NCI-H526 treated with DMSO at 0.1 percent for 48 hours (cell line): ENCODE data around the gene YPEL2.

ENCODE experiments used
- DNase-seq: peaks from one replicate; lab custom pipeline; 2025; lab: John Stamatoyannopoulos, UW

YPEL2 gene

DNA sequence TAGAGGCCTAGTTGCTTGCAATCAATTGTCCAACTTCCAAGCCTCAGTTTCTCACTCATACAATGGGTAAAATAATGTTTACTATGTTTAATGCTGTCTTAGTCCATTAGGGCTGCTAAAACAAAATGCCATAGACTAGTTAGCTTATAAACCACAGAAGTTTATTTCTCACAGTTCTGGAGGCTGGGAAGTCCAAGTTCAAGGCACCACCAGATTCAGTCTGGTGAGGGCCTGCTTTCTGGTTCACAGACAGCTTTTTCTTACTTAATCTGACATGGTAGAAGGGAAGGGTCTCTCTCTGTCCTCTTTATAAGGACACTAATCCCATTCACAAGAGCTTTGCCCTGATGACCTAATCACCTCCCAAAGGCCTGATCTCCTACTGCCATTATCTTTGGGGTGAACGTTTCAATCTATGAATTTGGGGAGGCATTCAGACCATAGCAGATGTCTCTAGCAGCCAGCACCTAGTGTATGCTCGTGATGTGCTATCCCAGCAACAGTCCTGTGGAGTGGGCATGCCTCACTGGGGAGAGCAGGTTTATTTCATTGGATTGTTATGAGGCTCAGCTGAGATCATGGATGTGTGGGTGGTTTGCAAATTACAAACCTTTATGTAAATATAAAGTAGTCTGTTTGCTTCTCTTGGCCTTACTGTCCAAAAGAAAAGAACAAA lies 25.2 kb downstream of the YPEL2 start:
- peak; percentile 70 for DNase-seq

DNA sequence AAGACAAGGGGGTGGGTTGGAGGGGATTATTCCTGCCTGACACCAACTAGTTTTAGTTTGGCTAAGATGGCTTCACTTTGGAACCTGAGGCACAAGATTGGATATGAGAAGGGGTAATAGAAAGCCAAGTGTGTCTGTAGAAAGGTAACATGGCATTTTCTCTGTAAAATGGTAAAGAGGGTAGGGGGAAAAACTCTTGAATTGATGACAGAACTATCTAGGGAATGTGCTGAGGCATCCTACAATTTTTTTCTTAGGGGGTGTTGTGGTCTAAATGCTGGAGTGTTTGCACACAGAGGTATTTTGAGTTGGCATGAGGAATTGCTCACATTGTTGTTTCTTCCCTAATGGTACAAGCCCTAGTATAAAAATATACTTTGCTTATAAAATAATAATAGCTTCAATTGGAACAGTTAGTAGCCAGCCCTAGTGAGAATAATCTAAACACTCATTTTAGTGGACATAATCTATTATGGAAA lies 25.8 kb downstream of the YPEL2 start:
- no peak for DNase-seq

DNA sequence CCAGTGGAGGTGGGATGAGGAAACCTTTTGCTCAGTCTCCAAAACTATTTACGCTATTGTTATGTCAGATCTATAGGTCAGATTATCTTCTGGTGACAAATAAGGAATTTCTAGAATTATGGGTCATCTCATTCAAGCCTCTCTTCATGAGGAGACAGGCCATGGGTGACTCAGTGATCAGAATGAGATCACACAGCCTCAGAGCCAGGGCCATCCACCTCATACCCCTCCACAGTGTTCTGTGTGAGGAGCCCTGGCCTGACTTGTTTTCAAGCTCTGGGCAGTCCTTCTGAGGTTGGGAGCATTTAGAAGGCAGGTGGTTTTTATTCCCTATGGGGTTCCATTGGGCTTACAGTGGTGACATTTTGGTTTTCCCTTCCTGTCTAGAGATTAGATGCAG lies 26.5 kb downstream of the YPEL2 start:
- DNase-seq: no peak

DNA sequence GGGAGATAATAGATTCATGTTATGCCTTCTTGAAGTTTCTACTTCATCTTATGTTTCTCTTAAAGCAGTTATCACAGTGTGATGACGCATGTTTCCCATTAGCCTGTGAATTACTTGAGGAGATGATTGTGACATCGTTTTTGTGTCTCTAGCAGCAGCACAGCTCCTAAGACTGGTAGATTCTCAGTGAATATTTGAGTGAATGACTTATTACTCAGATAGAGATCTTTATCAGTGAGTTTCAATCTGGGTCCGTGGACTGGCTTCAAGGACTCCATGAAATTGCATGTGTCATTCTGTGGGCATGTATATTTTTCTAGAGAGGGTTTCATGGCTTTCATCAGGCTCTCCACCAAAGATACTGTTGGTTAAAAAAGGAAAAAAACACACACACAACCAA lies 29.9 kb downstream of the YPEL2 start:
- DNase-seq: no peak

DNA sequence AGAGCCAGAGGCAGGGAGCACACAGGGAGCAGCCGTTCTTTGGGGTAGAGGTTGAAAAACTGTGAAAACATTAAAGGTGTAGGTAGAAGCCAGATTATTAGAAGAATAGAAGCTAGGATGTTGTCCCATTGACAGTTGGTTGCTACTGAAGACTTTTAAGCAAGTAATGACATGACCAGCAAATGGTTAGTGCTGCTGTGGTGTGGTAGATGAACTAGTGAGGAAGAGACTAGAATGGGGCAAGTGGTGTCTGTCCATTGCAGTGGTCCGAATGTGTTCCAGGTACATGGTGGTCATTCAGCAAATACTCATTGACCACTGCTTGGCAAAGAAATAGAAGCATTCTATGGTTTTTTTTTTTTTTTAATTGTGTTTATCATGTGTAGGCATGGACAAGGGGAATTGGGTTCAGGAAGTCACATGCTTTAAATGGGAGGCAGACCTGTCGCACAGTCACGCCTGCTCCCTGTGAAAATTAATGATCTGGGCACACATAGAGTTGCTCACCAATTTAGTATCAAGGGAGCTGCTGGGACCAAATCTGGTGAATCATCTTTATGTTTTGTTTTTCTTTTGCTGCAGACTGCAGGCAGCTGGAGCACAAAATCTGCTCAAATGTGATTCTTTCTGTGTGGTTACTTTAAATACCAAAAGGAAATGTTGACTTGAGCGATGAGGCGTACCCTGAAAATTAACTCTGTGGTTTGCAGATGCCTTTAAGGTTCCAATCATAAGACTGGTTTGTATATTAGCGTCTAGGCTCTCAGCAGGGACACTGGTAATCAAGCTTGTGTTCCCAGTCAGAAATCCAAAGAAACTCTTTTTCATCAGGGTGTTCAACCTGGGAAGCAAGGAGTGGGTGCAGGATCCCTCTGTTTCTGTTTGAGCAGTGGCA lies 30.7 kb downstream of the YPEL2 start:
- peak; percentile 59 for DNase-seq

DNA sequence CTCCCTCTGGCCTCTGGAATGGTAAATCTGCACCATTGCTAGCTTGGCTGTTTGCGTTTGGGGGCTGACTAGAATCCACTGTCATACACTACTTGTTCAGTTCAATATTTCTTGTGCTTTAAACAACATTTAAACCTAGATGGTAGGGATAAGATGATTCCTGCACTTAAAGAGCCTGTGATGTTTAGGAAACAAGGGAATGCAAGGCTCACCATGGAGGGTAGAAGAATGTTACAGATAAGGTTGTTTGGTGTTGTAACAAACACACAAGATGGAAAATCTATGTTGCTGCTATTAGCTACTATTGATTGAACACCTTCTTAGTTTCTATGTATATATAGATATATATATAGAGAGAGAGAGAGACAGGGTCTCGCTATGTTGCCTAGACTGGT lies 31.4 kb downstream of the YPEL2 start:
- no peak for DNase-seq

DNA sequence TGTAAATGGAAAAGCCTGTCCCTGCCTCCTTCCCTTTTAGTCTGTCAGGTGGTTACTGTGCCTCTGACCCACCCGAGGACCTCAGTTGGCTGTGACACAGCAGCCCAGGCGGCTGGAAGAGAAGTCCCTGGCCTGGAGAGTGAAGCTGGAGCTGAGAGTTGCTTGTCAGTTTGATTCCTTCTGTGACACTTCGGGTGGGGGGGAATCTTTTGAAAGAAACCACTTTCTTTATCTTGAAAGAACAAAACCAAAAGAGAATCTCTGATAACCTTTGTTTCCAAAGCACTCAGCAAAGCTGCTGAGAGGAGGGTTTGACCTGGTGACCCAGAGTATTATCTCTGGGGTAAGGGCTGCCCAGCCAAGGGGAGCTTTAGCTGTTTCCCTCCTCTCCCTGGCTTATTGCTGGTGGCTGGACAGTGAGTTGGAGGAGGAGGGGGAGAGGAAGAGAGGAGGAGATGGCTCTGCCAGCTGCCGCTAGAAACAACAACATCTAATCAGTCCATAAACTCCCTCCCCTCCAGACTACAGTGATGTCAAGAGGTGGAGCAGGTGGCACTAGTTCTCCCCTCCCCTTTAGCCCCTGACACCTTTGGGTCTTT lies 34.0 kb downstream of the YPEL2 start:
- peak; percentile 60 for DNase-seq

DNA sequence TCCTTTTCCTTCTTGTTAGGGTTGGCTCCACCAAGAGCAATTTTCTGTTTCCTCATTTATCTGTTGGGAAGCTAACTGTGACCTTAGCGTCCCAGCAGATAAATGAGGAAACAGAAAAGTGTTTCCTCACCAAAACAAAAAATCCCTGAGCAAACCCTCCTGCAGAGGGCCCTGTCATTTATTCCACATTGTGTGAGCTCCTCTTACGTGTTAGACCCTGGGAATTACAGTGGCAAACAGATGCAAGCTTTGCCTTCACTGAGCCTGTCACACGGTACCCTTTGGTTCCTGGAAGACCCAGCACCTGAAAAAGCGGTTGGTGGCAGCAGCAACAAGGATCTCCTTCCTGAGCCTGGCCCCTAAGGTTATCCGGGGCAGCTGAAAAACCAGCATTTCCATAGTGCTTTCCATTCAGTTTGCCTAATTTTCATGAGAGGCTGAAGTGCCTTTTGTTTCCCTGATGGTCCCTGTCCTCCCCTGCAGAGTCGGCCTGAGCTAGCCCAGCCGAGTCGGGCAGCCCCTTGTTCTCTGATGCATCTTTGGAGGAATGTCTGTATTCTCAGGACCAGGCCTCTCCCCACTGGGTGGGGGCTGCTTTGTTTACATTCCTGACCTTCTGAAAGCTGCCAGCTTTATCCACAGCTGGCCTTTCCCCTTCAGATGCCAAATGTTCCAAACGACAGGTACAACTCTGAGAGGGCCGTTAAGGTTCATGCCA lies 34.7 kb downstream of the YPEL2 start:
- DNase-seq: peak; percentile 87

DNA sequence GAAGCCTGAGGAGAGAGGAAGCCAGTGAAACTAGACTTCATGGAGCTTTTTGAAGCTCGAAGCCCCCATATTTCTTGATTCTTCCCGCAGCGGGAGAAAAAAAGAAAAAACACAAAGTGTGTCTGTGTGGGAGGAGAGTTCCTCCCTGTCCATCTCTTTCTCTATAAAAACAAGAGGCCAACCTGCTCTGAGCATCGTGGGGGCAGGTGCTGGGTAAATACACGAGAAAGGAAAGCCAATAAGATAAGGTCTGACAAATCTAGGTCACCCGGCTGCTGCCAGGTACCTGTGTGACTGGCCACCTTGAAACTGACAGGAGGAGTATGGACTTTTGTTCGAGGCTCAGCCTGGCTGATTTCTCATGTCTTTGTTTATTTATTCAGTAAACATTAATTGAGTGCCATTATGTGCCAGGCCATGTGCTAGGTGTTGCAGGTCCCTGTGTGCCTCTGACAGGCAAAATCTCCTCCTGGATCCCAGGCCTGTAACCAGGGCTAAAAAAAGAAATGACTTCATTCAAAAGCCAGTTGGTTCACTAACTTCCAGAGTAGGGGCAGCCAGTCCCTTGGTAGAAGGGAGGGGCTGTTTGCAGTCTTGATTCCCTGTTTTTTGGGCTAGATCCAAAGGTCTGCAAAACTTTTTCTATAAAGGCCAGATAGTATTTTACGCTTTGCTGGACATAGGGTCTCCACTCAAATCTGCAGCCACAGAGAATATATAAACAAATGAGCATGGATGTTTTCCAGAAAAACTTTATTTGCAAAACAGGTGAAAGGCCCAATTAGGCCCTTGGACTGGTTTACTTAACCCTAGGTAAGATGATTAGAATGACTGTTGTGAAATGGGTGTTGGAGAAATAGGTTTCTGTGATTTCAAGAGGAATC lies 35.6 kb downstream of the YPEL2 start:
- DNase-seq: peak; percentile 81

DNA sequence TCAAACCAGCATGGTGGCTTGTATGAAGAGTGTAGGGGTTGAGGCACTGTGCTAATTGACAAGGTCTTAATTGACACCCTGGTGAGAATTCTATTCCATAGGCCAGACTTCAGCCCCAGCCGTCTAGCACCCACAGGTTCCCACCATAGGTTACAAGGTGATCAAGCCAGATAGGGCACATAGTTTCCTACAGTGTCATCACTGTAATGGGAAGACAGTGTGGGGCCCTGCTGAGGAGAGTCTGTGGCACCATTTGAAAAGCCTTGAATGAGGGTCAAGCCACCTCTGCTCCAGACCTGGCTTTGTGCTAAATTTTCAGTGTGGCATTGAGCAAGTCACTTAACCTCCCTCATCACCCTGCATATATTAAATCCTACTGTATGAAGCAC lies 36.2 kb downstream of the YPEL2 start:
- no peak for DNase-seq

DNA sequence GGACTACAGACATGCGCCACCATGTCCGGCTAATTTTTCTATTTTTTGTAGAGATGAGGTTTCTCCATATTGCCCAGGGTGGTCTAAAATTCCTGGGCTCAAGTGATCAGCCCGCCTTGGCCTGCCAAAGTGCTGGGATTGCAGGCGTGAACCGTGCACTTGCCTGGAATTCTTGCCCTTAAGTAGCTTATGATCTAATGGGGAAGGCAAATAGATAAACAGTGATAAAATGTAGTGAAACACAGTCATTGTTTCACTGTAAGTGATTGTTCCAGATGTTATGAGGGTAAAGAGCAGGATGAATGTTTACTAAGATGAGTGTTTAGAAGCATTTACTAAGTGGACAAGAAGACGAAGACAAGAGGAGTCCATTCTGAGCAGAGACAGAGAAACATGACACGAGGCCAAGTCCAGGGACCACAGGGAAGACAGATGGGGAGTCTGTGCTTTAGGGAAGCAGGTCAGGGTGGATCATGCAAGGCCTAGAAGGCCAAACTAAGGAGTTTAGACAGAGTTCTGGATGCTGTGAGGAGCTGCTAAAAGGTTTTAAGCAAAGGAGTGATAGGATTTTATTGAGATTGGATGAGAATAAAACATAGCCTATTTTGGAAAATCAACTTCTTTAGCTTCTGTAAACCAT lies 36.9 kb downstream of the YPEL2 start:
- no peak for DNase-seq

DNA sequence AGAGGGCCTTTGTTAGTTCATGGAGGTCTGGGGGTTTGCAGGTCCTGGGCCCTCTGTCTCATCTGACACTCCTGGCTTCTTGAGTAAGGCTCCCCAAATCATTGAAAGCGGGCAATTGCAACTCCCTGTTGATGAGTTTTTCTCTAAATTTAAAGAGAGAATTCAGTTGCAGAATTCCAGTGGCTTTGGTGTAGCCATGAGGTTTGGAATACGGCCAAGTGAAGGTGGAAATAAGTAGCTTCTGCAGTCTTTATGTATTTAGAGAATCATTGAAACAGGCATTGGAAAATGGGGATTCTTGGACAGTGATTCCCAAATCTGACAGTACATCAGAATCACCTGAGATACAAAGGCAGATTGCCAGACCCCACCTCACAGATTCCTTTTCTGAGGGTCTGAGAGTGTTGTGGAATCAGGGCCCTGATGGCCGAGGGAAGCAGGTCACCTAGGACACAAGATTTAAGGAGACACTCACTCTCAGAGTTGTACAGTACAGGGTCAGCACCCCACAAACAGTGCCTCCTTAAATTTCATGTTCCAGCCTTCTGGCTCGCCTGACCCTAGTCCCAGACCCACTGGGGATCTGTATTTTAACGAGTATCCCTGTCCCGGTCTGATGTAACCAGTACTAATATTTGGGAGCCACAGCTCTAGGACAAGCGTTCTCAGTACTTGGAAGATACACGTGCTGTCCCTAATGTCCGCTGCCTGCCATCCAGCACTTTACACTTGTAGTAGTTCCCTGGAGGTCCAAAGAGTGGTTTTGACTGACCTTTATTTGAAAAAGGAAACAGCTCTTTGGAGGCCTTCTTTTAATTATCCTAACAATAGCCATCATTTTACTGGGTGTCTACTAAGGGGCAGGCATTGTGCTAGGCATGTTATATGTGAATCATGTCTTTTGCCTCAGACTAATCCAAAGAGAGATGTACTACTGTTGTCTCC lies 37.8 kb downstream of the YPEL2 start:
- DNase-seq: no peak

DNA sequence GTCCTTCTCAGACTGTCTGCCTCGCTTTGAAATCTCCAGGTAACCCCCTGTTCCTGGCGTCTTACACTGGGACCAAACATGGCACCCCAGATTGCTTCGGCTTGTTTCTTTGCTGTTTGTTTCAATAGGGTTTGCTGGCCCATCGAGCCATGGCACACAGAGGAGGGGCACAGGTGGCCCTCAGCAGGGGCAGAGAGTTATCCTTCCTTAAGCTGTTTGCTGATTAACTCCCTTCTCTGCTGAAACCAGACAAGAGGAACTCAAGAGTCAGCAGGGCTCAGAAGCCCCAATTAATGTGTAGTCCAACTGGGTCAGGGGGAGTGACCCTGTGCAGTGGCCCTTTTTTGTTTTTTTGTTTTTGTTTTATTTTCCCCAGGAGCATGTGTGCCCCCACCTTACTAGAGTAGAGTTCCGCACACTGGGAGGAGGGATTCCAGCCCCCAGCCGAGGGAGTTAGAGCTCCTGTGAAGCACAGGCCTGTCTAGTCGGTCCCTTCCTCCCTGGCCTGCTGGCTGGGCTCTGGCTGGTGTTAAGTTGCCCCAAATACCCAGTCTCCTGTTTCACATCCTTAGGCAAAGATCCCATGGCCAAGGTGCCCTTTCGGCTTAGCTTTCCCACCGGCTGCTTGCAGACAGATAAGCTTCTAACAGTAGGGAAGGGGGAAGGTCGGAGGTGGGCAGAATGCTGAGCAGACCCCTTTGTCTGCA lies 39.3 kb downstream of the YPEL2 start:
- no peak for DNase-seq

DNA sequence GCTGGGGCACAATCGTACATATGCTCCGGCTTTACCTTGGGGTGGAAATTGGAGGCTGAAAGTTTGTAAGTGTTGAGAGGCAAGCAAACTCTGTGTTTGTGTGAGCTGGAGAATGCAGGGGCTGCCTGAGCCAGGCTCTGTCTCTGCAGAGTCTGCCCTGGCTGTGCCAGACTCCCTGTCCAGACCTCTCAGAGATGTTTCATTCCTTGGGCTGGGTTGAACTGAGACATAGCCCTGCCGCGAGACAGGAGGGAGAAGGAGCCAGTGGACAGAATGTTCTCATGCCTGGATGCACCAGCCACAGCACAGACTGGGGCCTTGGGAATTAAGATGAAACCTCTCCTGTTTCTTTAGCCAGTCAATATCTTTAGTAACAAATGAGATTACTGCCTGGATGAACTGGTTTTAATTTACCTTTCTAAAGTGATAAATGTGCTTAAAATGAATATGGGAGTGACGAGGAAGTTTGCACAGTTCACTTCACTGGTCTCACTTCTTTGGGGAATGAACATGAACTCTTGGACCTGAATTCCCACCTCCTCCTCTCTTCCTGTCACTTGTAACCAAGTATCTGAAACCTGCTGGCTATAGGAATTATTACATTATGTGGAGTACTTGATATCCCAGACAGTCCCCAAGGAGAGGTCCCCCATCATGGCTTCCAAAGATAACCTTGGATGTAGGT lies 40.1 kb downstream of the YPEL2 start:
- no peak for DNase-seq

DNA sequence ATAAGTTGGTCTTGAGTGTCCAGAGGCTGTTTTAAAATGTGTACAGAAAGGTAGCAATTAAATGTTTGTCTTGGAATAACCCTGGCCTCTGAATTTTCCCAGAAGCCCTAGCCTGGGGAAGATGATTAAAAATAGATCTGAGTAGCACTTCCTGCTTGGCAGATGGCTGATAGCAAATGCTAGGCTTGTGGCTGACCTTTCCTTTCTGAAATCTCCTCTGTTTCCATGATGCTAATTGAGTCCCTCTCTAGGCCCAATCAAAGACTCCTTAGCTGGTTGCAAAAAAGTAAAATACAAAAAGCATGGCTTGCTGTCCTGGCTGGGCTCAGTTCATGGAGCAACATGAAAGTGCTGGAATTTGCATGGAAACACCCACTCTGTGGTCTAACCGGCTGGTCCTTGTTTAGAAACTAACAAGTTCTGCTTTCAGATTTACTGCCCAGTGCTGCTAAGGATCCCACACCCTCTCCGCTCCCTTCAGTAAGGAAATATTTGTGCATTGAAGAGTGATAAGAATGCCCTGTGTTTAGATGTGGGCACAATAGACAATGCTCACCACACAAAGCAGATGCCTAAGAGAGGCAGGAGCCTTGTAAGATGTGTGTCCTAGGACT lies 40.8 kb downstream of the YPEL2 start:
- DNase-seq: peak; percentile 59

DNA sequence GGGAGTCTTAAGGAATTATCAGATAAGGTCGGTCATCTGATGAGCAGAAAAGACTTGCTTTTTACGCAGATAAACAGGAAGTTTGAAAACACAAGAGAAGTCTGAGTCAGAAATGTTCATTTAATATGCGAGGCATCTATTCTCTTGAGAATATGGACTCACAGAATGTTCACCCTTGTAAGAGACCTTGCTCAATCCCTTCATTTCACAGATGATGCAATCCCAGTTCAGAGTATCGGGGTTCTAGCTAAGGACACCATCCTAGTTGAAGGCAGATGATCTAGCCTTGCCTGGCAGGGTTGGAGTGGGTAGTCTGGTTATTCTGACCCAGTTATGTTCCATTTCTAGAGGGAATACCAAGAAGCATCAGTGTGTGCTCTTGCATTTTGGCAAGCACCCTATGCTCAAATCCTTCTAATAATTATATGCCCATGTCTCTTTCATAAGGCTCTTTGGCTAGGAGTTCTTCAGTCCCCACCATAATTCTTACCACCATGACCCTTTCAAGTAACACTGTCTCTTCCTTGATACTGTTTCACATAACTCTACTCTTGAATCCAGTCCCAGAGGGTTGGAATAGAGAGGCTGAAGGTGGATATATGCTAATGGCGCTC lies 42.5 kb downstream of the YPEL2 start:
- DNase-seq: no peak

DNA sequence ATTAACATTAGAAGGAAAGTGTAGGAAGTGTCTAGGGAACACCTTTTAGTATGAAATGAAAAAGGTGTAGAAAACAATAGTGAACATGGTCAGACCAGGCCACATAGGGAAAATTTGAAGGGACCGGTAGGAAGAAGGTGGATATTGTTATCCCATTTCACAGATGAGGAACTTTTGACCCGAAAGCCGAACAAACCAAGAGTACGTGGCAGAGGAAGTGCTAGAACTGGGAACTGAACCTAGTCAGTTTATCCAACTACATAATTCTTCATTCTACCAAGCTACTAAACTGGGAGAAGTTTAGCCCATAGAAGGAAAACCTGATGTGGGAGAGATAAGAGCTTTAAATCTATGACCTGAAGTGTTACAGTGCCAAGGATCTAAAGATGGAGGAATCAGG lies 43.2 kb downstream of the YPEL2 start:
- DNase-seq: no peak

DNA sequence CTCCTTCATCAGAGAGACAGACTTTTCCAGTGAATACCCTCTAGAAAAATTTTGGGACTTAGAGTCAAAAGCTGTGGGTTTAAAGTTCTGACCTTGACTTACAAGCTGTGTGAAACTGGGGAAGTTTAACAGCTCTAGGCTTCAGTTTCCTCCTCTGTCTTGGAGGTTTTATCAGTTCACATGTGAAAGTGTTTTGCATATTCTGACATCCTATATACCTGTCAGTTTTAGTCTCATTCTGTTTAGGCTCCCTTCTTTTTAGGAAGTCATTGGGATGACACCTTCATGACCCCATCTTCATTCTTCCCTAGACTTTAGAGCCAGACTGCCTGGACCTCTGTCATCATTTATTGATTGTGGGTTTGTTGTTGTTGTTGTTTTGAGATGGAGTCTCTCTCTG lies 44.4 kb downstream of the YPEL2 start:
- peak; percentile 75 for DNase-seq
